HuH-7 (cell line): ENCODE measurements around the gene VWCE.
A peak's percentile ranks its signal among the peaks of the same experiment; 100 is the strongest.

Source experiments
- DNase-seq: peaks from one replicate; pipeline ENCODE4 v3.0.0; 2011; ENCODE audit warnings: low spot score

The VWCE gene

DNA sequence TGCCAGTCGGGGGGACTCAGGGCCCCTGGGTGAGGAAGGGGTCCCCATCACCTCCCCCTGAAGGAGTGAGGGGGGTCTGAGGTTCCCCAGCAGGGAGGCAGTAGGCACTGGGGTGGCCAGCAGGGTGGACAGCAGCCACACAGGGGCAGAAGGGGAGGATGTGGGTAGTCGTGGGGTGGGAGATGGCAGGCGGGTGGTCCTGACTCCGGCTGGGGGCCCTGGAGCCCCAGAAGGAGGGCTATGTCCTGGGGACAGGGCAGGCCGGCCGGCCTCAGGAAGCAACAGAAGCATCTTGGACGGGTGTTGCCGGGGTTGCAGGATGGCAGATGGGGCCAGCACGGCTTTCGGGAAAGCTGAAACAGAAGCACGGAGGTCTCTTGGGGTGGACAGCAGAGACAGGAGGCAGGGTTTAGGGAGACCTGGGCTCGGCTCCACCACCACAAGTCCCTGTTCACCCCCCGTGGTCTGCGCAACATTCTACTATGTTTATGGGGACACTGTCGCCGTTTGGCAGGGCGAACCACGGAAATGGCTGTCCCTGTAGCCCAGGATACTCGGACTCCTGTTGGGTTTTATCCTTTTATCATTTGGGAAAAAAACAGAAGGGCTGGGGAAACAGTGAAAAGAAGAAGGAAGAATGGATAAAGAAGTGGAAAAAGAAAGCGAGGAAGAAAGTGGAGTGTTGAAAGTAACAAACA is 14.1 kb downstream of the VWCE start:
- DNase-seq = no peak

DNA sequence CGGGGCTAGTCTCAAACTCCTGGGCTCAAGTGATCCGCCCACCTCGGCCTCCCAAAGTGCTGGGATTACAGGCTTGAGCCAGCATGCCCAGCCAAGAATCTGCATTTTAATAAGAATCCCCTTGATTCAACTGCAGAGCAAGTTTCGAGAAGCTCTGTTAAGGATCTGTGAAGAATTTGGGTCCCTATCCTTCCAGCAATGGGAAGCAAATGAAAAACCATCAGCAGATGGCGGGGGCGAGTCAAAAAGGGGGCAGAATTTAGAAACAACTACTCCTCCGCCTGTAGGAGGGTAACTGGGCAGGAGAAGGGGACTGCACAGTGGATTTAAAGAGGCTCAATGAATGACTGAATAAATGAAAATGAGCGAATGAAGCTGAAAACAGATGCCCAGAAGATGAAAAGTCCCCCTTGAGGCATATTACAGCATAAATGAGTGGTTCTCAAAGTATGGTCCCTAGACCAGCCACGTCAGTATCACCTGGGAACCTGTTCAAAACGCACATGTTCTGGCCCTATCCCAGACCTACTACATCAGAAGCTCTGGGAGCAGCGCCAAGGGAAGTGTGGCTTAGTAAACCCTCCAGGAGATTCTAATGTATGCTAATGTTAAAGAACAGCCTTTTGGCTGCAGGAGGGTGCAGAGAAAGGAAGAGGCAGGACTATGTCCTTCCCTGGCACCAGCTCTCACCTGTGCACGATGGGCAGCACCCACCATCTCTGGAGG is 15.0 kb downstream of the VWCE start:
- no peak for DNase-seq

DNA sequence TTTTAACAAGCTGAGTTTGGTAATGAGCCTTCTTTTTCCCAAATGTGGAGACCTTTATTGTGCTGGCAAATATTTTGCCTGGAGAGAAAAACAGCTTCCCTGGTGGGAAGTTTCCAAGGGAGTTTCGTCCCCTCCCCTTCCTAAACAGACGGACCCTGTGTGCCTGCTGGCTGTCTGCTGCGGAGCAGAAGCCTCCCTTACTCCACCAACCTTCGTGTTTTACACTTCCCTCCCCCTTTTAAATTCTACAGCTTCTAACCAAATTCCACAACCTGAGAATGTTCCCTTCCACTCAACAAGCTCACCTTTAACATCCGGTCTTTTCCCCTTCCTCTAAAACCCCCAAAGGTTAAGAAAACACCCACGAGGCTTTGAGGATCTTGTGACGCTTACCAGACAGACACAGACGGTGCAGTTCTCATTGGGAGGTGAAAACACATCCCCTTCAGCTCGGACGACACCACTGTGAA is 17.1 kb downstream of the VWCE start:
- DNase-seq = no peak

DNA sequence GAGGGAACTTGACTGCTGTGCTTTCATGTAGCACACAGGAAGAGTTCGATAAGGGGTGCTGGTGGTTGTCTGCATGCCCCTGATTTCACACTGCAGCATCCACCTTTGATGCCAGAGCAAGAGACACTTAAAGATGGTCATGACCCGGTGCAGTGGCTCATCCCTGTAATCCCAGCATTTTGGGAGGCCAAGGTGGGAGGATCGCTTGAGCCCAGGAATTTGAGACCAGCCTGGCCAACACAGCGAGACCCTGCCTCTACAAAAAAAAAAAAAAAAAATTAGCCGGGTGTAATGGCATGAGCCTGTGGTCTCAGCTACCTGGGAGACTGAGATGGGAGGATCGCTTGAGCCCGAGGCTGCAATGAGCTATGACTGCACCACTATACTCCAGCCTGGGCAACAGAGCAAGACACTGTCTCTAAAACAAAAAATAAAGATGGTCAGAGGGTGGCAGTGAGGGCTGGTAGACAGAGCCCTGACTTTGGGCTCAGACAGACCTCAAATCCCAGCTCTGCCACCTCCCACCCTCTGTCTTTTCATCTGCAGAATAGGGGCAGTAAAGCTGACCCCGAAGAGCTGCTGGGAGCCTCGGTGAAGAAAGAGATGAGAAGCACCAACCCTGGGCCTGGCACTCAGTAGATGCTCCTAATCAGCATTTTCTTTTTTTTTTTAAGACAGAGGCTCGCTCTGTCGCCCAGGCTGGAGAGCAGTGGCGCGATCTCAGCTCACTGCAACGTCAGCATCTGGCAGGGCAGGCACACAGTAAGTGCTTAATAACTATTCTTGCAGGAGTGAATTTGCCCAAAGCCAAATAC is 17.7 kb downstream of the VWCE start:
- no peak for DNase-seq

DNA sequence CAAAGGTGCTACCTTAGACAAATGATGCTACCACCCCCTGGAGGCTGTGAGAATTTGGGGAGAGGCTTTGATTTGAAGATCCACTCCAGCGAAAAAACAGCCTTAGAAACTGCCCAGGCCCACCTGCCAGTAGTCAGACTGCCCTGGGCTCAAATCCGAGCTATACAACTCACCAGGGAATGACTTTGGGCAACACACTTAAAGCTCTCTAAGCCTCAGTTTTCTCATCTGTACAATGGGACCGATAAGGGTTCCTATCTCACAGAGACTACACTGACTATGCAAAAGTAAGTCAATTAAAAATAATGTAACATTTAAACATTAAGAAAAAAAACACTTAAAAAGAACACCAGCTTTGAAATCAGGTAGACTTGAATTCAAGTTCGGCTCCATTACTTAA is 19.9 kb downstream of the VWCE start:
- no peak for DNase-seq

DNA sequence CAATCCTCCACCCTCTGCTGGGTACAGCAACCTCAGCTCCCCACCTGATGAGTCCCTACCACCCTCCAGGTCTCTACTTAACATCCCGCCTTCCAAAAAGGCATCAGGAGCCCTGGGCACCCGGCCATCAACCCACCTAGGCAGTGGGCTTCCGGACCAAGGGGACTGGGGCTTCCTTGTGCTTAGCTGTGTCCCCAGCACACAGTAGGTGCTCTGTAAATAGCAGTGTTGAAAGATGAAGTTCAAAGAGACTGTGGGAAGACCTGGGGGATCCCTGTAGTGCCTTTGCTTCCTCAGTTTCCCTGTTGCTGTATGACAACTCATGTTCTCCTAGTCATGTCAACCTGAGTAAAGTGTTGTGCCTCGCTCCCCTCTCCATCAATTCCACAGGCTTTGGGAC is 21.0 kb downstream of the VWCE start:
- DNase-seq = no peak

DNA sequence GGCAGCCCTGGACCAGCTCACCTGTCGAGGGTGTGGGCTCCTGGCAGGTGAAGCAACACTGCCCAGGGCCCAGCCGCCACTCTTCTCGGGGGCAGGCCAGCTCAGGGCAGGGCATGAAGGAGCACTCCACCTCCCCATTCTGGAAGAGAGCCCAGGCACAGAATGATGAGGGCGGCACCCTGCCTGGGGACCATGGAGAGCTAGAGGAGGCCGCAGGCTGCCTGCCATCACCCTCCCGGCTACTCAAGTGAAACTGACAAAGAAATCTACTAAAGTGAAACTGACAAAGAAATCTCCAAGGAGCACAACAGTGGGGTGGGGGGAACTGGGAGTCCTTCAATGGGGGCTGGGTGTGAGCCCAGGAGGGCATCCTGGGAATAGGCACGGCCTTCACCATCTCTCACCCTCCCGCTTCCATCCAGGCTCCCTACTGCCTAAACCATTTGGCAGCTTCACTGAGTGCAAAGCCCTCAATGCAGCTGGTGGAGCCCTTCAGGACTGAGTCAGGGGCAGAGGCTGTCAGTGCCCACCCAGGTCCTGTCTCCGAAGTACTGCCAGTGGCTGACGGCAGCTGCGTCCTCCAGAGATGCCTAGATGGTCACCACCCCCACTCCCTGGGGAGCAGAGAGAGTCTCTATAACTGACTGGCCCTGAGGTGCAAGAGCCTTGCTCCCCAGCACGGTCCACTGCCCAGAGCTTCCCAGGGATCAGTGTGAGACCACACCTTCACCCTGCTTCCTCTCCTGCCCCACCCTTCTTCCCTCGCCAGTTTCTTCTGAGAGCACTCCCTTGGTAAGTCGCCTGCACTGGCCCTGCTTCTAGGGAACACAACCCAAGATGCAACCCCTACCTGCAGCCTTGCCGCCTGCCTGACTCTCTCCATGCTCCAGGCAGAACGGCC is 21.7 kb downstream of the VWCE start:
- no peak for DNase-seq

DNA sequence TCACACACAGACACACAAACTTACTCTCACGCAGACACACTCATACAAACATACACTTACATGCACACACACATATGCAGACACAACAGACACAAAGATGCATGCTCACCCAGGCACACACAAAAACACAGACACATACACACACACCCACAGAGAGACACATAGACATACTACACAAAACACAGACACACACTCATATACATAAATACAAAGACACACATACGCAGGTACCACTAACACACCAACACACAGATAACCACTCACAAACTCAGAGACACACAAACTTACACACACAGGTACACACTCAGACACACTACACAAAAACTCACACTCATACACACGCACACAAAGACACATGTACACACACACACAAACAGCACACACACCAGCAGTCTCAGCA is 22.4 kb downstream of the VWCE start:
- DNase-seq = no peak

DNA sequence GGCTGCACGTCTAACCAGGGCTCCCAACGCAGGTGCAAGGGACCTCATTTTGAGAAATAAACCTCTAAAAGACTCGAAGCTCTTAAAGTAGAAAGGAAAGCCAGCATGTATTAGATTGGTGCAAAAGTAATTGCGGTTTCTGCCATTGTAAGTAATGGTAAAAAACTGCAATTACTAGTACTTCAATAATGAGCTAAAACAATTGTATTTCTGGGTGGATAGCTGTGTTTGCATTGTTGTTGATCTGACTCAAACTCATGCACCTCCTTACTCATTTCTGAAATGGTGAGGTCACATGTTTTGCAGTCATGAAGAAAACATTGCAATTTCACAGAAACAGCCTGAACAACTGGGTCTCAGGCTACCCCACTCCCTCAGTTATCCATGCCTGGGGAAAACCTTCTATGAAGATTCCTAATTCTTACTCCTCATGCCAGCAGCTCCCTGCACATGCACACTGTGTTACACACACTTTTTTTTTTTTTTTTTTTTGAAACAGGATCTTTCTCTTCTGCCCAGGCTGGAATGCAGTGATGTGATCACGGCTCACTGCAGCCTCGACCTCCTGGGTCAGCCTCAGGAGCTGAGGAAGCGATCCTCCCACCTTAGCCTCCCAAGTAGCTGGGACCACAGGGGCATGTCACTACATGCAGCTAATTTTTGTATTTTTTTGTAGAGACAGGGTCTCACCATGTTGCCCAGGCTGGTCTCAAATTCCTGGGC is 24.6 kb downstream of the VWCE start:
- DNase-seq = no peak

DNA sequence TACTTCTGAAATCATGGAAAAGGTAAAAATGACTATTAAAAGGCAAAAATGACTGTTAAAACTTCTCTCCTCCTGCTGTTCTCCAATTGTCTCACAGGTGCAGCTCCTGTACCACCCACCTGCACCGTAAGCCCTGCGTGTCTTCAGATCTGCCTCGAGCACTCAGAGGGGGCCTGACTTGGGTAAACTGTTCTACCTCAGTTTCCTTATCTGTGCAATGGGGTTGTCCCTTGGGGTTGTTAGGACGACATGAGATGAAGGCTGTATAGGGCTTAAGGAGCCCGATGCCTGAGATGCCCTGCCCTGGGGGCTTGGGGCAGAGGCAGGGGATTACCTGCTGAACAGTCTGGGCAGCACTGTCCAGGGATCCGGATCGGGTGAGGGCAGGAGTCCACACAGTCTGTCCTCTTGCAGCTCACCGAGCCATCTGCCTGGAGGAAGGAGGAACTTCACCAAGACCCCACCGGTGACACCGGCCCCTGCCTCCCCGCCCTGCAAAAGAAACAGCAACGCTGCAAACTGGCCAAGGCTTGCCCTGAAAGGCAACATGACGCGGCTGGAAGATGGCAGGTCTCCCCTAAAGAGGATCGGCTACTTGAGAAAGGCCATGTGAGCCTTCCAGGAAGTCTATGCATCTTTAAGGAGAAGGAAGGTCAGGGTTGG is 26.4 kb downstream of the VWCE start:
- DNase-seq = no peak

DNA sequence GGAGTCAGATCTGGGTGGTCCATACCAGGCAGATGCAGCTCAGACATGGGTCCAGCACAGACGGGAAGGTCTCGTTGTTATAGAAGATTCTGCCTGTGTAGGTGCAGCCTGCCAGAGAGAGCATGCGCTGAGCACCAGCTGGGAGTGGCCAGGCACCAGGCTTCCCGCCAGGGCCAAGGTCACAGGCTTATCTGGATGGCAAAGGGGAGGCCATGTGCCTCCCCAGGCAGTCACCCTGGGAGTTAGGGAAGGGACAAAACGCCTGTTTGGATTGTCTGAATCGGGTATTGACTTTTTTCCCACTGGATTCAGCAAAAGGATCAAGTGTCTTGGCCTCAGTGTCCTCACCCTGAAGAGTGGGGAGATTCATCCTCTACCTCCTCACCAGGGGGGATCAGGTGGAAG is 27.7 kb downstream of the VWCE start:
- no peak for DNase-seq

DNA sequence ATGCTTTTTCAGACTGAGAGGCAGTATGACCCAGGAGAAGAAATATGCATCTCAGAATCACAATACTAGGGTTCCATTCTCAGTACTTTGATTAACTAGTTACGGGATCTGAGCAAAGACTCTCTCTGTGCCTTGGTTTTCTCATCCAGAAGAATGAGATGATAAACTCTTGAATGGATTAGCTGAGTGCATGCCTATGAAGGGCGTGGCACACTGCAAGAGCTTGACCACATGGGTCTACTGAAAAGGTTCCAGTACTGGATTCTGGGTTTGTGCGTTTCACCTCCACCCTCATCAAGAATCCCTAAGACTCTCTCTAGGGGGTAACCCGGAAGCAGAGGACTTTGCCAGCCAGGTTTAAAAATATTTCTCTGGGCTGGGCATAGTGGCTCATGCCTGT is 28.5 kb downstream of the VWCE start:
- no peak for DNase-seq

DNA sequence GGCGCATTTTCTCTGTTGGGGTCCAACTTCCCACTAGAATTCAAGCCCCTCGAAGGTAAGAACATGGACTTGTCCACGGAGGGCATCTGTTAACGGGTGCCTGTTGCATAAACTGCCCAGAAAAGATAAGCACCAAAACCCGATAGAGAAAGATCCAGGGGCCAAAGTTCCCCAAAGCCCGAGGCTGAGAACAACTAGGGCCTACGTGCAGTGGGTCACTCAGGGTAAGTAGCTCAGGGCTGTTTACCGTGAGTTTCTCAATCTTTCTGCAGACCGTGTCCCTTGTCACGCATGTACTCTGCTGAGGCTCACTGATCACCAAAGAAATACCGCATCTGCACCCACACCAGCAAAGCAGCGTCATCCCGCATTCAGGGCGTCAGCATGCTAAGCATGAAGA is 29.8 kb downstream of the VWCE start:
- no peak for DNase-seq

DNA sequence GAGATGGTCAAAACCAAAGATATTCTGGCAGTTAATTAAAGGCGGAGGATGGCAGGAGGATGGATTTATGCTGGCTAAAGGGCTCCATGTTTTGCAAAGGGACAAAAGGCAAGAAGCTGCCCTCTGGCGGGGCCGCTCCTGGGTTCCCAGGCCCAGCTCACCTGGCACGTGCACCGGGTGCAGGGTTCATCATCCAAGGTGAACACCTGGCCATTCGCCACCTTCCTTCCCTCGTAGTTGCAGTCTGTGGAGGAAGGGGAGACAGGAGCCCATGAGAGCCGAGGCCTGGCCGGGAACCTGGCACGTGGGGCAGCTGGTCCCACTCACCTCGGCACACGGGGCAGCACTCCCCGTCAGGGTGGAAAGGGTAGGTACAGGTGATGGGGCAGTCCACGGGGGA is 30.3 kb downstream of the VWCE start:
- DNase-seq = no peak

DNA sequence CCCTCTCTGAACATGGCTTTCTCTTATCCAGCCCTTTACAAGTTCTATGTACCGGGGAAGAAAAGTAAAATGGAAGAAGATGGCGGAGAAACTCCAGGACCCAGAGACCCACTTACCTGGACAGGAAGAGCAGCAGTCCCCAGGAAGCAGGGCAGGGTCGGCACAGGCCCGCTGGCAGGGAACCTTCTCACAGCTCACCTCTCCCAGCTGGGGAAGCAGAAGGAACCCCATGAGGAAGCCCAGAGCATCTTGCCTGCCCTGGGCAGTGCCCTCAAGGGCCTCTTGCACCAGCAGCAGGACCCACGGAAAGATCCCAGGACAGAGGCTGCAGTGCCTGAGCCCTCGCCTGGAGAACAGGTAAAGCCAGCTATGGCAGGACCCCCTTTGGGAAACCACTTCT is 30.7 kb downstream of the VWCE start:
- no peak for DNase-seq

DNA sequence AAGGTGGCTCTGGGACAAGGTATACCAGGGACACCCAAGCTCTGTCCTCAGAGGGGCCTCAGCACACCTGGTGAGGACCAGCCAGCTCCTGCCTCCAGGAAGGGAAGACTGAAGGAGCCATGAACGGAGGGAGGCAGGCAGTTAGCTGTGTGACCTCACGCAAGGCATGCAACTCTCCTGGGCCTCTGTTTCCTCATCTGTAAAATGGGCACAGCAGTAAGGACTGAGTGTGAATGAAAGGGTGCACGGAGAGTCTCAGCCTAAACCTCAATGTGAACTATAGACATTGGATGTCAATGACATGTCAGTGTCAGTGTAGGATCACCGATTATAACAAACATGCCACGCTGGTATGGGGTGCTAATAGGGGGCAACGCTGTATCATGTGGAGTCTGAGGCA is 35.8 kb downstream of the VWCE start:
- DNase-seq = no peak

DNA sequence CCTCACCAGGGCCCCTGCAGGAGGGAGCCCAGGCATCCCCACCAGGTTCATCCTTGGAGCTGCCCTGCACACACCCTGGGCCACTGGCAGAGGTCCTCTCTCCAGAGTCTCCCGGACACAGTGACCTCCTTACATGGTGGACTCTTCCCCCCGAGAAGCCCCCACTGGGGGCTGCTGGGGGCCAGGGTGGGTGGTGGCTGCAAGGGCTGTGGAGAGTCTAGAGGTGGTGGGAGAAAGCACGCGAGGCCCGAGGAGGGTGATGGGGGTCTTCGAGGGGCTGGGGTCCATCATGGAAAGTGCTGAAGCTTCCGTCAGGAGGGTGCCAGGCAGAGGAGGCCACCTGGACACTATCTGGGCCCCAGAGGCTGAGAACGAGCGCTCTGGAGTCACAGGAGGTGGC is 36.6 kb downstream of the VWCE start:
- no peak for DNase-seq

DNA sequence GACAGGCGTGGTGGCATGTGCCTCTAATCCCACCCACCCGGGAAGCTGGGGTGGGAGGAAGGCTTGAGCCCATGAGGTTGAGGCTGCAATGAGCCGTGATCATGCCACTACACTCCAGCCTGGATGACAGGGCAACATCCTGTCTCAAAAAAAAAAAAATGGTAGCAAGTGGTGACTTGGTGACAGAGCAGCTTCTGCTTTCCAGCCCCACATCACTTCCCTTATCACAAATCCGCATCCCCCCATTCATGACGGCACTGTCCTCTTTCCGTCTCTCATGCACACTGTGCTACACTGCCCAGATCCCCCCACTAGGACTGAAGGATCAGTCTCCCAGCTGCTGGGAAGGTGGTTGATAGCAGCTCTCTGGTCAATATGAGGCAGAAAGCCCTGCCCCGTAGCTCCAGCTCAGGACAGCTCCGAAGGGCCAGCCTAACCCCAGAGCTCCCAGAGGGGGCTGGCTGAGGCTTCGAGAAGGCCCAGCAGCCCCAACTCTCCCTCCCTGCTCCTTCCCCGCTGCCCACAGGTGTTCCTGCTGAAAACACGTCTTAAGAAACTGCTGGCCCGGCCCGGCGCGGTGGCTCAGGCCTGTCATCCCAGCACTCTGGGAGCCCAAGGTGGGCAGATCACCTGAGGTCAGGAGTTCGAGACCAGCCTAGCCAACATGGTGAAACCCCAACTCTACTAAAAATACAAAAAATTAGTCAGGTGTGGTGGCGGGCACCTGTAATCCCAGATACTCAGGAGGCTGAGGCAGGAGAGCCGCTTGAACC is 38.2 kb downstream of the VWCE start:
- DNase-seq = no peak

DNA sequence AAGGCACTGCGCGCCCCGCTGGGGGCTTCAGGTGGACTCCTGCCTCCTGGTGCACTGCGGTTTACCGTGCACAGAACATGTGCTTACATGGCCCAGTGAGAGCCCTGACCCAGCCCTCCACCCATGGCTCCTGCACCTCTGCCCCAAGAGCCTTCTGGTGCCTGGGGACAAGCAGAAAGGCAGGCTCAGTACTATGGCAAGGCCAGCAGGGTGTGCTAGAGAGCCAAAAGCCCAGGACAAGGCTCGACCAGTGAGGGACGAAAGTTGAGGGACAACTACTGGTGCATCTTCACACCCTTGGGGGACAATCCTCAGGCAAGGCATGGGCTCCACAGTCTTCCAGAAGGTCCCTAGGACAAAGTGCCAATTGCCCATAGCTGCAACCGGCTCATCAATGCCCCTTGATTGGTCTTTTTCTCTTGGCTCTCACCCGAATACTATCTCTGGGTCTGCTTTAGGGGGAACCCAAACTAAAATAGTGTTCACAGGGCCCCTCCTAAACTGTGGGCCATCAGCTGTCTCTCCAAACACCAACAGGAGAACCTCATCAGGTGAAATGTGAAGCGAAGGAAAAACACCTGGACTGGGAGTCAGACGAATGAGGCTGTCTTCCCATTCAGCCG is 40.6 kb downstream of the VWCE start:
- DNase-seq = peak; percentile 95
